ENCODE measurements around the gene TGFBRAP1. TPM values are rescaled to one million over a fixed set of nuclear protein-coding genes. Genes with fewer than 3 reads are reported as not detected.
A peak's percentile ranks its signal among the peaks of the same experiment; 100 is the strongest.

Gene TGFBRAP1
- total RNA-seq, 6 experiments from 2014 or later, result 5.7 to 11.2 (median 7.1) TPM

- ATAC-seq (no peak), DNase-seq (no peak)
- WGBS (ENCODE audit: insufficient coverage, low coverage, low lambda C conversion rate, missing lambda C conversion rate), result 25% methylated on average over 5 of the region's 5 CpGs
- intact Hi-C loops (cut with DNase I), result loop anchor here in 1 of 2 donors (5.0 kb wide), 1 partner anchor 119 kb away; no protein-coding TSS in a partner anchor
- no peak overlapping the region for H3K4me3 ChIP-seq
- H3K27ac ChIP-seq, result no peak overlapping the region
- no peaks in the 10 kb centered on the region for H3K4me1 ChIP-seq
- no peaks in the 10 kb centered on the region for H3K27me3 ChIP-seq
- H3K9me3 ChIP-seq, result no peaks in the 10 kb centered on the region
- no peaks in the 10 kb centered on the region for H3K36me3 ChIP-seq
- TF ChIP-seq POLR2A (IDR thresholded peaks at IDR 0.05) (no peak), CTCF (IDR thresholded peaks at IDR 0.05) (no peak)
Measured at GRCh38 chr2:105236060-105236424, 93.5 kb downstream of the TGFBRAP1 start.

- Histone ChIP-seq H3K4me1 (no peaks in the 10 kb centered on the region), H3K4me3 (no peak overlapping the region), H3K27me3 (no peaks in the 10 kb centered on the region), H3K36me3 (no peaks in the 10 kb centered on the region), H3K27ac (no peak overlapping the region), H3K9me3 (no peaks in the 10 kb centered on the region)
- 10% methylated on average over 9 of the region's 12 CpGs for WGBS (ENCODE audit: insufficient coverage, low coverage, low lambda C conversion rate, missing lambda C conversion rate)
- TF ChIP-seq CTCF (IDR thresholded peaks at IDR 0.05), result peak; percentile 46 to 76 (median 71)
- TF ChIP-seq POLR2A (IDR thresholded peaks at IDR 0.05), result no peak
- intact Hi-C loops (cut with DNase I), result loop anchor here in 1 of 2 donors (5.0 kb wide), 1 partner anchor 118 kb away; no protein-coding TSS in a partner anchor
- DNase-seq (peak; percentile 67 to 73 (median 70)), ATAC-seq (peak; percentile 74 to 81 (median 76))
Measured at GRCh38 chr2:105235388-105236059, 94.0 kb downstream of the TGFBRAP1 start.

DNA sequence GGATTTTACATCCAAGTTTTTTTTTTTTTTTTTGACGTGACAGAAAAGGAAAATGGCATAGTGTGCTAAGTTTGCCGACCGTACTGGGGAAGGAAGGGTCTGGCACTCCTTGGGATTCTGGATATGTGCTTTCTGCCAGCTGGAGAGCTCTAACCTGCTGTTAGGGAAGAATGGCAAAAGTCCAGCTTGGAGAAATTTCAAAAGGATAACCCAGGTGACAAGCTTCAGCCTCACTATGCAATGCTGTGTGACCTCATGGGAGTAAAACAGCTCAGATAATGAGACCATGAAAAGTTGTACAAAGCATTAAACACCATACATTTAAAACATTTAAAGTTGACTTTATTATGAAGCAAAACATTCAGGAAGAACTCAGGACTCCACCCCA, 98.3 kb downstream of the TGFBRAP1 start:
- 76% methylated on average over 3 of the region's 3 CpGs for WGBS (ENCODE audit: insufficient coverage, low coverage, low lambda C conversion rate, missing lambda C conversion rate)
- Histone ChIP-seq H3K9me3 (no peaks in the 10 kb centered on the region), H3K4me1 (no peaks in the 10 kb centered on the region), H3K36me3 (no peaks in the 10 kb centered on the region), H3K27me3 (no peaks in the 10 kb centered on the region), H3K4me3 (no peak overlapping the region), H3K27ac (no peak overlapping the region)
- DNase-seq (no peak), ATAC-seq (no peak)
- TF ChIP-seq POLR2A (IDR thresholded peaks at IDR 0.05), result no peak
- TF ChIP-seq CTCF (IDR thresholded peaks at IDR 0.05), result no peak
- intact Hi-C loops (cut with DNase I), result loop anchor here in 1 of 2 donors (5.0 kb wide), 1 partner anchor 114 kb away; no protein-coding TSS in a partner anchor

DNA sequence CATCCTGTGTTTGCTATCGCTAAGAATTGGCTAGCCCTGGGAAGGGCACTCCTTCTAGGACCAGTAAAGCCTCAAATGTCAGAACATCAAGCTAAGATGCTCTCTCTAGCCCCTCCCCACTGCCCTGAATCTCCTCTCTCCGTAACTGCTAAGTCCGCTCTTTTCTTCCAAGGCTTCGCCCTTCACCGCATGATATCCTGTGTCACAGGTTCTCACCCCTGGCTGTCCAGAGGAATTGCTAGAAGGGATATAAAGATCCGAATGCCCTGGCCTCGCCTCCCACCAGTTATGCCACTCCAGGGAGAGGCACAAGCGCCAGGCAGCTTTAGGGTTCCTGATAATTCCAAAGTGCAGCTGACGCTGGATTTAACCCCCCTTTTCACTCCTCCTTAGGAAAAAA, 105.1 kb downstream of the TGFBRAP1 start:
- H3K36me3 ChIP-seq, result no peaks in the 10 kb centered on the region
- no peak overlapping the region for H3K4me3 ChIP-seq
- H3K9me3 ChIP-seq, result no peaks in the 10 kb centered on the region
- 88% methylated on average over 8 of the region's 9 CpGs for WGBS (ENCODE audit: insufficient coverage, low coverage, low lambda C conversion rate, missing lambda C conversion rate)
- intact Hi-C loops (cut with DNase I), result no loop called here
- ATAC-seq (no peak), DNase-seq (no peak)
- no peaks in the 10 kb centered on the region for H3K27me3 ChIP-seq
- H3K27ac ChIP-seq, result no peak overlapping the region
- H3K4me1 ChIP-seq, result no peaks in the 10 kb centered on the region
- TF ChIP-seq CTCF (IDR thresholded peaks at IDR 0.05) (no peak), POLR2A (IDR thresholded peaks at IDR 0.05) (no peak)
